GM06990 (cell line): ENCODE results near the gene SLC36A1.
"Not testable (repeated sequence)": the region's sequence is repeated elsewhere in the genome, so short reads cannot be mapped to it uniquely, and the experiment has no call there.

Experiments used
- DNase-seq: peaks from one replicate; pipeline ENCODE4 v3.0.0-alpha.2; 2011; ENCODE audit not compliant: insufficient read length; ENCODE audit errors: extremely low read depth
- H3K27me3 ChIP-seq: replicated peaks from 2 replicates; pipeline ENCODE4 v1.6.0; 2011; ENCODE audit warnings: low read length; ENCODE audit not compliant: control insufficient read depth, insufficient read depth
- H3K36me3 ChIP-seq: 2 replicates; pipeline ENCODE4 v1.5.1; 2011; ENCODE audit warnings: low read length; ENCODE audit not compliant: control insufficient read depth, insufficient read depth
- H3K4me3 ChIP-seq: replicated peaks from 2 replicates; pipeline ENCODE4 v1.5.1; 2011; ENCODE audit warnings: low read depth, mild to moderate bottlenecking, control low read depth, low read length
- TF ChIP-seq, protein P1 (sequence below): IDR thresholded peaks from 2 replicates; pipeline ENCODE4 v1.5.1; 2011; ENCODE audit warnings: low read length, control low read depth, mild to moderate bottlenecking, inconsistent platforms; ENCODE audit not compliant: insufficient read depth, poor library complexity, severe bottlenecking

Gene SLC36A1

DNA sequence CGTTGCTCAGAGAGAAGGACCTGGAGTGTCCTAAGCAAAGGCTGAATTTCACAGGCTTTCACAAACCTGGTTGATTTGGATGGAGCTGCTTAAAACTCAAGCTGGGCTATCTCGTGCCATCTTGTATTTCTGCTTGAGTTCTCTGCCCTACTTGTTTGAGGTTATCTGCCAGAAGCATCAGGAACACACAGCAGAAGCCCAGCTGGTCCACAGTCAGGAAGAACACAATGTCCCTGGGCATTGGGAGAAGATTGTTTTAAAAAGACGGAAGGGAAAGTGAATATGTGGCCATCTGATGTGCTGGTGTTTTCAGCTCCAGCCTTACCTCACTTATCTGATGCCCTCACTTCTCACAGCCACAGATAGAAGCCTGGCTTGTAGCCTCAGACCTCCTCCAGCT lies 32.9 kb upstream of the SLC36A1 start:
- no peak for DNase-seq
- Histone ChIP-seq H3K36me3 (no peaks in the 10 kb centered on the region), H3K27me3 (no peaks in the 10 kb centered on the region), H3K4me3 (no peak overlapping the region)
- TF ChIP-seq, protein P1, sequence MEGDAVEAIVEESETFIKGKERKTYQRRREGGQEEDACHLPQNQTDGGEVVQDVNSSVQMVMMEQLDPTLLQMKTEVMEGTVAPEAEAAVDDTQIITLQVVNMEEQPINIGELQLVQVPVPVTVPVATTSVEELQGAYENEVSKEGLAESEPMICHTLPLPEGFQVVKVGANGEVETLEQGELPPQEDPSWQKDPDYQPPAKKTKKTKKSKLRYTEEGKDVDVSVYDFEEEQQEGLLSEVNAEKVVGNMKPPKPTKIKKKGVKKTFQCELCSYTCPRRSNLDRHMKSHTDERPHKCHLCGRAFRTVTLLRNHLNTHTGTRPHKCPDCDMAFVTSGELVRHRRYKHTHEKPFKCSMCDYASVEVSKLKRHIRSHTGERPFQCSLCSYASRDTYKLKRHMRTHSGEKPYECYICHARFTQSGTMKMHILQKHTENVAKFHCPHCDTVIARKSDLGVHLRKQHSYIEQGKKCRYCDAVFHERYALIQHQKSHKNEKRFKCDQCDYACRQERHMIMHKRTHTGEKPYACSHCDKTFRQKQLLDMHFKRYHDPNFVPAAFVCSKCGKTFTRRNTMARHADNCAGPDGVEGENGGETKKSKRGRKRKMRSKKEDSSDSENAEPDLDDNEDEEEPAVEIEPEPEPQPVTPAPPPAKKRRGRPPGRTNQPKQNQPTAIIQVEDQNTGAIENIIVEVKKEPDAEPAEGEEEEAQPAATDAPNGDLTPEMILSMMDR: no peak

DNA sequence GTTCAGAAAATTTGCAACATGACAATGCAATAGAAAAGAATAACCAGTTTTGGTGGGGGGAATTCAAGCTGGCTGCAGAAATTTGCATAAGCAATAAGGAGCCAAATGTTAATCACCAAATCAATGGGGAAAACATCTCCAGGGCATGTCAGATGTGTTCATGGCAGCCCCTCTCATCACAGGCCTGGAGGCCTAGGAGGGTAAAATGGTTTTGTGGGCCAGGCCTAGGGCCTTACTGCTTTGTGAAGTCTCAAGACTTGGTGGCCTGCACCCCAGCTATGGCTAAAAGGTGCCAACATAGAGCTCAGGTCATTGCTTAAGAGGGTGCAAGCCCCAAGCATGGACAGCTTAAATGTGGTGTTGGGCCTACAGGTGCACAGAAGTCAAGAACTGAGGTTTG lies 29.7 kb upstream of the SLC36A1 start:
- DNase-seq: no peak
- TF ChIP-seq, protein P1: no peak
- Histone ChIP-seq H3K4me3 (no peak overlapping the region), H3K36me3 (no peaks in the 10 kb centered on the region), H3K27me3 (no peaks in the 10 kb centered on the region)

DNA sequence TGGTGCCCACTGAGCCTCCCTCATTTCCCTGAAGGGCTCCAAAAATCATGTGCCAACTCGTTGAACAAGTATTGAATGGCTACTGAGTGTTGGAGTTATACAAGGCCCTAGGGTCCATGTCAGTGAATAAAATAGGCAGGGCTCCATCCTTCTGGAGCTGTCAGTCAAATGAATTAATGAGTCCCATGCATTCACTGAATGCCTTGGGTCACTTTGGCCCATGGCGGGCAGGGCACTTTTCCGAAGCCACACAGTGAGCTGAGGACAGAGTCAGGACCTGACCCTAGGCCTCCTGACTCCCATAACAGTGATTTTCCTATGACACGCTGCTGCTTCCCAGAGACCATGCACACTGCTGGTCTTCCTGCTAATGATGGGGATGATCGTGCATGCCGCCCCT lies 27.3 kb upstream of the SLC36A1 start:
- DNase-seq: no peak
- Histone ChIP-seq H3K27me3 (no peaks in the 10 kb centered on the region), H3K36me3 (no peaks in the 10 kb centered on the region), H3K4me3 (no peak overlapping the region)
- TF ChIP-seq, protein P1: no peak

DNA sequence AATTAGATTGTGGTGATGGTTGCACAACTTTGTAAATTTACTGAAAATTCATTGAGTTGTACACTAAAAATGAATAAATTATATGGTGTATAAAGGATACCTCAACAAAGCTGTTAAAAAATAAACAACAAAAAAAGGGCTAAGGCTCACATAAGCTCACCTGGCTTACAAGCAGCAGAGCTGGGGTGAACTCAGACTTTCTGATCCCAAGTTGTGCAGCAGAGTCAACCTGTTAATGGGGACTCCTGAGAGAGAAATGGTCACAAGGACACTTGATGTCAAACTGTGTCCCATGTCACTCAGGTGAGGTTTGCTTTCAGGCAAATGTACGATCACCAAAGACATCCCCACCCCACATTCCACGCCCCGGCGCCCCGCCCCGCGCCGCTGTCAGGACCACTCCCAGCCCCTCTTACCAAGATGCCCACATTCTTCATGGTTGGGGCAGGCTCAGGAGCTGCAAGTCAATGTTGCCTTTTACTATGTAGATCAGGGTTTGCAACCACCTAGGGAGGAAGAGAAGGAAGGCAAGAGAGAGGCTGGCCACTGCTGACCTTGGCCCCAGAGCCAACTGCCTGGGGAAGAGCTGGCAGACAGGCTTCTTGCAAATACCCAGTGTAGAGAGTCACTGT lies 22.4 kb upstream of the SLC36A1 start:
- no peaks in the 10 kb centered on the region for H3K36me3 ChIP-seq

DNA sequence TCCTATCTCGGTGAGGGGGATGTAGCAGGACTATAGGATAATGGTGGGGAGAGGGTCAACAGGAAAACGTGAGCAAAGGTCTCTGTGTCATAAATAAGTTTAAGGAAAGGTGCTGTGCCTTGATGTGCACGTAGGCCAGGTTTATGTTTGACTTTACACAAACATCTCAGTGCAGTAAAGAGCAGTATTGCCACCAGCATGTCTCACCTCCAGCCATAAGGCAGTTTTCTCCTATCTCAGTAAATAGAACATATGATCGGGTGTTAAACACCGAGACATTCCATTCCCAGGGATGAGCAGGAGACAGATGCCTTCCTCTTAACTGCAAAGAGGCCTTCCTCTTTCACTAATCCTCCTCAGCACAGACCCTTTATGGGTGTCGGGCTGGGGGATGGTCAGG lies 21.1 kb upstream of the SLC36A1 start:
- not testable (repeated sequence) for DNase-seq, H3K36me3 ChIP-seq, H3K27me3 ChIP-seq, H3K4me3 ChIP-seq

More for the DNA sequence above, 22.4 kb upstream of the SLC36A1 start:
- H3K4me3 ChIP-seq: no peak overlapping the region
- H3K27me3 ChIP-seq: no peaks in the 10 kb centered on the region
- TF ChIP-seq, protein P1: no peak
- no peak for DNase-seq

DNA sequence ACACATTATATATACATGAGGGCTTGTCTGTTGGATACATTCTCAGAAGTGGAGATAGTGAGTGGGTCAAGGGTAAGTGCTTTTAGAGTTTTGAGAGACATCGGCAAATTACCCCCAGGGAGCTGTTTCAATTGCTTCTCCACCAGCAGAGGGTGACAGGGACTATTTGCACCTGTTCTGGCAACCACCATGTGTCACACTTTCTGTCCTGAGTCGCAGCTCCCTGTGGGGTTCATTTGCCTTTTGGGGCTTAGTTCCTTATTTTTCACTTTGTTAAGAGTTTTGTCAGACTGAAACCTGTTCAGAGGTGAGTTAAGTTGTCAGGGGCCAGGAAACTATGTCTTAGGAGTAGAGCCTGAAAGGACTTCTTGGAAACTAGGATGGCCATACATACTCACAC lies 20.1 kb upstream of the SLC36A1 start:
- no peak overlapping the region for H3K4me3 ChIP-seq
- no peaks in the 10 kb centered on the region for H3K27me3 ChIP-seq
- peak; percentile 43 for DNase-seq
- TF ChIP-seq, protein P1: peak; percentile 64
- no peaks in the 10 kb centered on the region for H3K36me3 ChIP-seq
